Activated naive CD4-positive, alpha-beta T cell treated with anti-CD3 and anti-CD28 coated beads, Interleukin-2, amount 50 U/mL, for 72 hours (primary cell): ENCODE measurements around the gene ZNF778. TPM values are rescaled to one million over a fixed set of nuclear protein-coding genes. Genes with fewer than 3 reads are reported as not detected.
A peak's percentile ranks its signal among the peaks of the same experiment; 100 is the strongest.
"Not testable (repeated sequence)": the region's sequence is repeated elsewhere in the genome, so short reads cannot be mapped to it uniquely, and the experiment has no call there.

Source experiments
- ATAC-seq, 2 donors: fragments of 150-1000 bp; cut with Tn5 transposase; 2 replicates each; pipeline ENCODE4 v1.10.0; 2021; ENCODE audit warnings: mild to moderate bottlenecking in 2 of 2, moderate library complexity in 2 of 2
- DNase-seq, 2 donors: peaks; one replicate each; pipeline ENCODE4 v3.0.0; 2021 to 2022; ENCODE audit warnings: low spot score in 2 of 2
- H3K27ac Mint-ChIP-seq, 2 donors: one replicate each; pipeline ENCODE4 v1.8.0; 2022; ENCODE audit warnings: mild to moderate bottlenecking in 2 of 2, mixed read lengths in 2 of 2
- H3K36me3 Mint-ChIP-seq, 2 donors: one replicate each; pipeline ENCODE4 v1.8.0; 2022; ENCODE audit warnings: mixed read lengths in 2 of 2
- H3K9me3 Mint-ChIP-seq, 2 donors: one replicate each; pipeline ENCODE4 v1.8.0; 2022; ENCODE audit warnings: mixed read lengths in 2 of 2
- total RNA-seq, 2 donors: library from RNA; stranded (reverse); gene quantifications; one replicate each; pipeline ENCODE4 v1.2.3, GENCODE V29; 2022

Gene ZNF778
- total RNA-seq, 2 donors from 2014 or later, result 6.1 to 12.2 TPM

DNA sequence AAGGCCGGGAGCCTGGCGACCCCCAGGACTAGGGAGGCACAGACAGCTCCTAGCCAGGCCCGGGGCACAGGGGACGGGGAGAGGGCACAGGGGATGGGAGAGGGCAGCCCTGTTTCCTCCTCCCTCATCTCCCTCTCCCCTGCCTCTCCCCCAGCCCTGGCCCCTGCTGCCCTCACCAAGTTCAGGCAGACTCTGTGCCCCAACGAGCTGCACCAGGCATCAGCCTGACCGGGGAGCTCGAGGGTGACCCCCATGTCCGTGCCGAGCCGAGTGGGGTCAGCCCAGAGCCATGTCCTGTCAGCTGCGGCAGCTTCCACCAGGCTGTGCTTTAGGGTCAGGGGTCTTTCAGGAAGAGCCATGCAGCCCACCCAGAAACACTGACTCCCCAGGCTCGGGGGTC is 40.0 kb upstream of the ZNF778 start:
- ATAC-seq (no peak), DNase-seq (no peak)
- no peaks in the 10 kb centered on the region for H3K9me3 Mint-ChIP-seq
- no peaks in the 10 kb centered on the region for H3K36me3 Mint-ChIP-seq
- no peak overlapping the region for H3K27ac Mint-ChIP-seq

DNA sequence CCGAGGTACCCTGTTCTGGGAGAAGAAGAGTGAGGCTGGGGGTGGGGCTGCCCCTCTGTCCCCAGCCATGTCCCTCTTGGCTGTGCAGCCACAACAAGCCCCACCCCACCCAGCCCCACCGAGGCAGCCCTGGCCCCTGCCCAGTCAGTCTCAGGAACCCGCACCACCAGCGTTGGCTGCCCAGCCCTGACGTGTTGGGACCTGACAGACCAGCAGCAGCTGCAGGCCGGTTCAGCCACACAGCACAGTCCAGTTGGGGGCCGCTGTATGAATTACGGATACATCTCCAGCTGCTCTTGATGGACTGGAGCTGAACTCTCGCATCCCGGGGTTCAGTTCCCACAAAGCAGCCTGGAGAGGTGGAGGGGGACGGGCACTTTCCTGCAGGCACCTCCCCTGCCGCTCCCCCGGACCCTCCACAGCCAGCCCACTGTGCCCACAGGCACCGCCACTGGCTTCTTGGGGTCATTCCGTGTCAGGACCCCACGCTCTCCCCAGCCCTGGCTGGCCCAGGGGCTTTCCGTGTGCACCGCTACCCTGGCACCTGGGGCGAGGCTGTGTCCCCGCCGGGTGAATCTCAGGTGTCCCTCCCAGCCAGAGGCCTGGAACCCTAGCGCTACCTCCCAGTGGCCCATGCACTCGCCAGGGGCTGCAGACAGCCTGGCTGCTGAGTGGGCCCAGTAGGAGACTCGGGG is 38.9 kb upstream of the ZNF778 start:
- Mint-ChIP-seq H3K27ac (no peak overlapping the region), H3K9me3 (no peaks in the 10 kb centered on the region), H3K36me3 (no peaks in the 10 kb centered on the region)
- DNase-seq (no peak), ATAC-seq (no peak)

DNA sequence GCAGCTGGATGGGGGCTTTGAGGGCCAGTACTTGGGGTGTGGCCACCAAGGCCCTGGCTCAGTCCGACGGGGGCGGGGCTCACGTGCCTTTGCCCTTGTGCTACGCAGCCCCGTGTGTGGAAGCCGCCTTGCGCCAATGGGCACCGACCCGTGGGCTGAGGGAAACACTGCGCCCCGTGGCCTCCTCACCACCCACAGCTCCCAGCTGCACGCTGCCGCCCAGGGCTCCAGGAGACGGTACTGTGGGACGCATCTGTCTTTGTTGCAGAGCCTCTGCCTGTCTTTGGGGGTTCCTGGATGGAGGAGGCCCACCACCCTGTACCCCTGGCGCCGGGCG is 38.4 kb upstream of the ZNF778 start:
- DNase-seq, result no peak
- ATAC-seq, result no peak
- Mint-ChIP-seq H3K27ac (no peak overlapping the region), H3K36me3 (no peaks in the 10 kb centered on the region), H3K9me3 (no peaks in the 10 kb centered on the region)

- H3K27ac Mint-ChIP-seq, result no peak overlapping the region
- ATAC-seq (no peak), DNase-seq (no peak)
- H3K36me3 Mint-ChIP-seq, result no peaks in the 10 kb centered on the region
- H3K9me3 Mint-ChIP-seq, result no peaks in the 10 kb centered on the region
Measured at GRCh38 chr16:89179656-89180315, 37.7 kb upstream of the ZNF778 start.

- no peaks in the 10 kb centered on the region for H3K9me3 Mint-ChIP-seq
Measured at GRCh38 chr16:89183463-89183862, 34.0 kb upstream of the ZNF778 start.

DNA sequence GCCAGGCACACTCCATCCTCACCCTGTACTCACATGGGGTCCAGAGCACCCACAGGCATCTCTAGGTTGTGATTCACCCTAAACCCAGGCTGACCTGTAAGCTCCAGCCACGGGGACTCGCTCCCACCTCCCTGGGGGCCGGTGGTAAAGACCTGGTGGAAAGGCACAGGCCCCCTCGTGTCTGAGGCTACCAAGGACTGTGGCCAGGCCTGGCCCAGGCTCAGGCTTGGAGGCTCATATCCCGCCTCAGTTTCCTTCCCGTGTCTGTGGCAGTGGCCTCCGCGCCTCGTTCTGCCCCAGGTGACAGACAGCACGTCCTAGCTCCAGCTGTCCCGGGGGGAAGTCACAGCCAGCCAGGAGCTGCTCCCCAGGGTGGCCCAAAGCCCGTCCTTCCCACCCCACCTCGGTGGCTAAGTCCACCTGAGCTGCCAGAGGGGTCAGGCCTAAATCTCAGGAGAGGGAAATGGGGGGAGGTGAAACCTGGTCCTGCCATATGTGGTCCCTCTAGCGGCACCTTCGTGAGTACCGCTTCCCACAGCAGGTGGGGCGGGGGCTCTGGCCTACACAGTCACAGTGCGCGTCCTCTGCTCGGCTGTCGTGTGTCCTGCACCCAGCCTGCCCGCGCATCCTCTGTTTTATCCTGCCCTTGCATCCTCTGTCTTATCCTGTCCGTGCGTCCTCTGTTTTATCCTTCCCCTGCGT is 33.4 kb upstream of the ZNF778 start:
- H3K9me3 Mint-ChIP-seq, result no peaks in the 10 kb centered on the region
- DNase-seq, result no peak
- H3K27ac Mint-ChIP-seq, result no peak overlapping the region
- no peaks in the 10 kb centered on the region for H3K36me3 Mint-ChIP-seq
- no peak for ATAC-seq

More at GRCh38 chr16:89183463-89183862, 34.0 kb upstream of the ZNF778 start:
- Mint-ChIP-seq H3K36me3 (no peaks in the 10 kb centered on the region), H3K27ac (no peak overlapping the region)
- DNase-seq (no peak), ATAC-seq (no peak)

DNA sequence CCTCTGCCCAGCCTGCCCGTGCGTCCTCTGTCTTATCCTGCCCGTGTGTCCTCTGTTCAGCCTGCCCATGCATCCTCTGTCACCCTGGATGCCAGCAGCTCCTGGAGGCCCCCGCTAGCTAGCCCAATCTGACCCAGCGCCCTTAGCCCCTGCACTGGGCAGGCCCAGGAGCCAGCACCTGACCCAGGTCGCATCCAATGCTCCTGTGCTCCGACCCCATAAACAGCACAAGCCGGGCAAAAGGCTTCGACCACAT is 32.9 kb upstream of the ZNF778 start:
- no peak for DNase-seq
- Mint-ChIP-seq H3K27ac (no peak overlapping the region), H3K36me3 (no peaks in the 10 kb centered on the region), H3K9me3 (no peaks in the 10 kb centered on the region)
- no peak for ATAC-seq

GRCh38 chr16:89184933-89185794 is 32.3 kb upstream of the ZNF778 start:
- Mint-ChIP-seq H3K9me3 (no peaks in the 10 kb centered on the region), H3K36me3 (no peaks in the 10 kb centered on the region), H3K27ac (peak overlapping the region in 1 of 2 donors; percentile 29)
- peak in 1 of 2 donors; percentile 49 for ATAC-seq
- no peak for DNase-seq

- H3K27ac Mint-ChIP-seq, DNase-seq, H3K36me3 Mint-ChIP-seq, H3K9me3 Mint-ChIP-seq, ATAC-seq: not testable (repeated sequence)
Measured at GRCh38 chr16:89185887-89186592, 31.5 kb upstream of the ZNF778 start.

DNA sequence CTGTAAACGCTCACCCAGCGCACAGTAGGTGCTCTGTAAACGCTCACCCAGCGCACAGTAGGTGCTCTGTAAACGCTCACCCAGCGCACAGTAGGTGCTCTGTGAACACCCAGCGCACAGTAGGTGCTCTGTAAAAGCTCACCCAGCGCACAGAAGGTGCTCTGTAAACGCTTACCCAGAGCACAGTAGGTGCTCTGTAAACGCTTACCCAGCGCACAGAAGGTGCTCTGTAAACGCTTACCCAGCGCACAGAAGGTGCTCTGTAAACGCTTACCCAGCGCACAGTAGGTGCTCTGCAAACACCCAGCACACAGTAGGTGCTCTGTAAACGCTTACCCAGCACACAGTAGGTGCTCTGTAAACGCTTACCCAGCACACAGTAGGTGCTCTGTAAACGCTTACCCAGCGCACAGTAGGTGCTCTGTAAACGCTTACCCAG is 30.9 kb upstream of the ZNF778 start:
- H3K36me3 Mint-ChIP-seq, ATAC-seq, DNase-seq, H3K9me3 Mint-ChIP-seq, H3K27ac Mint-ChIP-seq: not testable (repeated sequence)

DNA sequence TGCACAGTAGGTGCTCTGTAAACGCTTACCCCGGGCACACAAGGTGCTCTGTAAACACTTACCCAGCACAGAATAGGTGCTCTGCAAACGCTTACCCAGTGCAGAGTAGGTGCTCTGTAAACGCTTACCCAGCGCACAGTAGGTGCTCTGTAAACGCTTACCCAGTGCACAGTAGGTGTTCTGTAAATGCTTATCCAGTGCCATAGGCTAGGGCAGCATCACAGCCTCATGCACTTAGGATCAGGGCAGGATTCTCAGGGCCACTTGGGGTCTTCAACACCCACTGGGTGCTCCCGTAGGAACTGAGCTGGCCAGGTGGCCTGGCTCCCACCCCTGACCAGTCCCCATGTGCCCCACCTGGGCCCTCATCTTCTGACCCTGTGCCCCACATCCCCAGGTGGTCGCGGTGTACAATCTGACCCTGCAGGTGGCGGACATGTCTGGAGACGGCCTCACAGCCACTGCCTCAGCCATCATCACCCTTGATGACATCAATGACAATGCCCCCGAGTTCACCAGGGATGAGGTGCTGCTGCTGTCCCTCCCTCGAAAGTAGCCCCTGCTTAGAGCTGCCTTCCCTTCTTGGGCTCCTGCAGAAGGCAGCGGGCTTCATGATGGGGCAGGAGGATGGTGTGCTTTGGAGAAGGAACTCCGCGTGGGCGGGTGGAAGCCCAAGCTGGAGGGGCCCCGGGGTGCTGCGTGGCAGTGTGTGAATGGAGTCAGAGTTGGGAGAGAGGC is 30.3 kb upstream of the ZNF778 start:
- ATAC-seq (peak; percentile 24 to 62), DNase-seq (no peak)
- H3K36me3 Mint-ChIP-seq, result no peaks in the 10 kb centered on the region
- H3K9me3 Mint-ChIP-seq, result no peaks in the 10 kb centered on the region
- H3K27ac Mint-ChIP-seq, result peak overlapping the region in 1 of 2 donors; percentile 73

DNA sequence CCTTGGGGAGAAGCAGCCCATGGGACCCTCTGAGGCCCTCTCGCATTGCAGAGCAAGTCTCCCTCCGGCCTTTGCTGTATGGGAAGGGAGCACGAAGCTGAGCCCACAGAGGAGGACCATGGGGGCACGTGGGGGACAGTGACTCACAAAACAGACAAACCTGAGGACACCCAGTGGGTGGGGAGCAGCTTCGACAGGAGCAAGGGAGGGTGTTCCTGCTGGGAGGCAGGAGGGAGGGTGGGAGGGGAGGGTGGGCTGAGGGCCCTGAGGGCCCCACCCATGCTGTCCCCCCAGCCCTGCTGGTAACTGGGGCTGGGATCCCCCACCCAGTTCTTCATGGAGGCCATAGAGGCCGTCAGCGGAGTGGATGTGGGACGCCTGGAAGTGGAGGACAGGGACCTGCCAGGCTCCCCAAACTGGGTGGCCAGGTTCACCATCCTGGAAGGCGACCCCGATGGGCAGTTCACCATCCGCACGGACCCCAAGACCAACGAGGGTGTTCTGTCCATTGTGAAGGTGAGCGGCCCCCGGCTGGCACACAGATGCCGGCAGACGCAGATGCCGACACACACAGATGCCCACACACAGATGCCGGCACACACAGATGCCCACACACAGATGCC is 29.6 kb upstream of the ZNF778 start:
- H3K9me3 Mint-ChIP-seq, result no peaks in the 10 kb centered on the region
- no peaks in the 10 kb centered on the region for H3K36me3 Mint-ChIP-seq
- no peak for DNase-seq
- H3K27ac Mint-ChIP-seq, result no peak overlapping the region
- ATAC-seq, result peak; percentile 7 to 39

DNA sequence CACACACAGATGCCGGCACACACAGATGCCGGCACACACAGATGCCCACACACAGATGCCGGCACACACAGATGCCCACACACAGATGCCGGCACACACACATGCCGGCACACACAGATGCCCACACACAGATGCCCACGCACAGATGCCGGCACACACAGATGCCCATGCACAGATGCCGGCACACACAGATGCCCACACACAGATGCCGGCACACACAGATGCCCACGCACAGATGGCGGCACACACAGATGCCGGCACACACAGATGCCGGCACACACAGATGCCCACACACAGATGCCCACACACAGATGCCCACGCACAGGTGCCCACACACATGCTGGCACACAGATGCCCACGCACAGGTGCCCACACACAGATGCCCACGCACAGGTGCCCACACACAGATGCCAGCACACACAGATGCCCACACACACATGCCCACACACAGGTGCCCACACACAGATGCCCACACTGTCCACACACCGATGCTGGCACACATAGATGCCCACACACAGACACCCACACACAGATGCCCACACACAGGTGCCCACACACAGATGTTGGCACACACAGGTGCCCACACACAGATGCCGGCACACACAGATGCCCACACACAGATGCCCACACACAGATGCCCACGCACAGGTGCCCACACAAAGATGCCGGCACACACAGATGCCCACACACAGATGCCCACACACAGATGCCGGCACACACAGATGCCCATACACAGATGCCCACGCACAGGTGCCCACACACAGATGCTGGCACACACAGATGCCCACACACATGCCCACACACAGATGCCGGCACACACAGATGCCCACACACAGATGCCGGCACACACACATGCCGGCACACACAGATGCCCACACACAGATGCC is 28.8 kb upstream of the ZNF778 start:
- H3K27ac Mint-ChIP-seq, H3K36me3 Mint-ChIP-seq, ATAC-seq, H3K9me3 Mint-ChIP-seq, DNase-seq: not testable (repeated sequence)

DNA sequence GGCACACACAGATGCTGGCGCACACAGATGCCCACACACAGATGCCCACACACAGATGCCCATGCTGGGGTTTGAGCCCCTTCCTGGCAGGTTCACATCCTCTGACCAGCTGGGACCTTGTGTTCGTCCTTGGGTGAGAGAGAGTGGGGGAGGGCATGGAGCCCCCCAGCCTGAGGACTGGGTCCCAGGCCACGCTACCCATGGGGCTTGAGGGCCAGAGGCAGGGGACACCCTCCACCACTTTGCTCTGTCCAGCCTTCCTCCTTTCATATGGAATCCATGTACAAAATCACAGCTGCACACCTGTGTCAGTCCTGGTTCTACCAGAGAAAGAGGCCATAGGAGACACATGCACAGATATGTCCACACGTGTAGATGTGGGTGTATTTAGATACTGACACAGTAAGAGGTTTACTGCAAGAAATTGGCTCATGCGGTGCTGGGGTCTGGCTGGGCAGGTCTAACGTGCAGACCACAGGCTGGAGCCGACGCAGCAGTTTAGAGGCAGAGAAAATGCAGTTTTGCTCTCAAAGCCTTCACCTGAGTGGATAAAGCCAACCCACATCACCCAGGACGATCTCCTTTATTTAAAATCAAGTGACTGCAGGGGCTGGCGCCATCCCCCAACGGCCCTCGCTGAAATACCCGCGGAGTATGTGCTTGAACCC is 28.0 kb upstream of the ZNF778 start:
- H3K27ac Mint-ChIP-seq, result no peak overlapping the region
- ATAC-seq (no peak), DNase-seq (peak in 1 of 2 donors; percentile 1)
- no peaks in the 10 kb centered on the region for H3K36me3 Mint-ChIP-seq
- no peaks in the 10 kb centered on the region for H3K9me3 Mint-ChIP-seq
